Skeletal muscle satellite cell (primary cell): ENCODE results near the gene CCDC85C.
A peak's percentile ranks its signal among the peaks of the same experiment; 100 is the strongest.

ENCODE experiments used
- H3K27me3 ChIP-seq: 2 replicates; pipeline ENCODE4 v1.7.0; 2013; ENCODE audit warnings: low read length; ENCODE audit not compliant: control insufficient read depth, insufficient read depth
- H3K36me3 ChIP-seq: 2 replicates; pipeline ENCODE4 v1.7.0; 2013; ENCODE audit warnings: mild to moderate bottlenecking, control low read depth, low read length; ENCODE audit not compliant: insufficient read depth
- H3K4me1 ChIP-seq: 2 replicates; pipeline ENCODE4 v1.7.0; 2013; ENCODE audit warnings: low read length; ENCODE audit not compliant: control insufficient read depth, insufficient read depth
- H3K4me2 ChIP-seq: 2 replicates; pipeline ENCODE4 v1.7.0; 2013; ENCODE audit warnings: mild to moderate bottlenecking, low read length
- H3K4me3 ChIP-seq: 2 replicates; pipeline ENCODE4 v1.7.0; 2013; ENCODE audit warnings: low read length
- H3K9ac ChIP-seq: 2 replicates; pipeline ENCODE4 v1.7.0; 2013; ENCODE audit warnings: mild to moderate bottlenecking, low read depth, low read length, moderate library complexity
- H3K9me3 ChIP-seq: replicated peaks from 2 replicates; pipeline ENCODE4 v1.7.0; 2013; ENCODE audit warnings: mild to moderate bottlenecking, control low read depth, low read length

The CCDC85C gene

DNA sequence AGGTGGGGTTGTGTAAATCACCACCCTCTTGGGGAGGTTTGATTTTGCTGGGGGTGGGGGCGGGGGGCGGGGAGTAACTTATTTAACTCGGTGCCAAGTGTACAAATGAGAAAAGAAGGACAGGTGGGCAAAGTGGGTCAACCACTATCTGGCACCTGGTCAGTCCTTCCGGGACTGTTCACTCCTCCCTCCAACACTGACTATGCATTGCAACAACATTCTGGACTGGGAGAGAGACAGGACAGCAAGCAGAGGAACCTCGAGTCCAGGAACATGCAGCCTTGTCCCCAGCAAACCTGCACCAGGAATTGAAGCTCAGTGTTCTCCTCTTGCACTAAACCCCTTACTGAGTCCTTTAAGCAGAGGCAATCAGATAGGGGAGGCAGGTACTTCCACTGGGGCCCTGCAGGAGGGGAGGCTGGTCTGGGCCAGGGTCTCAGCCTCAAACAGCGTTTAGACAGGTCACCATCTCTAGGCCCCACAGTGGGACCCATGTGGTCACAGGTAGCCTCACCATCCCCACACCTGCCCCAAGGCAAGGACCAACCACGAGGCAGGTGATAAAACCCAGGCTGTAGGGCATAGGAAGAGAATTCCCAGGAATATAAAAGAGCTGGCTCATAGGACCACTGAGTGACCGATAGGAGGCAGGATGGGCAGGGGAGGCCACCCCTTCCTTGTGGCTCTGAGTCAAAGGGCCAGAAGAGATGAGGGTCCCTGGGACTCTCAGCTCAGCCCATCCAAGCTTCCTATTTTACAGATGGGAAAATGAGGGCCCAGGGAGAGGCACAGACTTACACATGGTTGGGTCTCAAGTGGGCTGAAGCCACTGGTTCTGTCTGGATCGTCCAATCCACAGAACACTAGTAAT, 9.8 kb downstream of the CCDC85C start:
- no peak overlapping the region for H3K4me3 ChIP-seq
- no peak overlapping the region for H3K9ac ChIP-seq
- H3K9me3 ChIP-seq = no peaks in the 10 kb centered on the region
- H3K36me3 ChIP-seq = no peaks in the 10 kb centered on the region
- H3K27me3 ChIP-seq = peaks cover 6% of the 10 kb centered on the region
- H3K4me2 ChIP-seq = no peak overlapping the region
- H3K4me1 ChIP-seq = peaks cover 11% of the 10 kb centered on the region

GRCh38 chr14:99592933-99593753, 10.9 kb downstream of the CCDC85C start:
- Histone ChIP-seq H3K27me3 (peaks cover 6% of the 10 kb centered on the region), H3K9ac (no peak overlapping the region), H3K36me3 (no peaks in the 10 kb centered on the region), H3K4me1 (peaks cover 11% of the 10 kb centered on the region), H3K4me2 (no peak overlapping the region), H3K4me3 (no peak overlapping the region), H3K9me3 (no peaks in the 10 kb centered on the region)

- Histone ChIP-seq H3K36me3 (no peaks in the 10 kb centered on the region), H3K4me1 (peaks cover 11% of the 10 kb centered on the region), H3K4me2 (no peak overlapping the region), H3K9me3 (no peaks in the 10 kb centered on the region), H3K9ac (no peak overlapping the region), H3K27me3 (peaks cover 6% of the 10 kb centered on the region), H3K4me3 (no peak overlapping the region)
Measured at GRCh38 chr14:99592394-99592793, 11.6 kb downstream of the CCDC85C start.

DNA sequence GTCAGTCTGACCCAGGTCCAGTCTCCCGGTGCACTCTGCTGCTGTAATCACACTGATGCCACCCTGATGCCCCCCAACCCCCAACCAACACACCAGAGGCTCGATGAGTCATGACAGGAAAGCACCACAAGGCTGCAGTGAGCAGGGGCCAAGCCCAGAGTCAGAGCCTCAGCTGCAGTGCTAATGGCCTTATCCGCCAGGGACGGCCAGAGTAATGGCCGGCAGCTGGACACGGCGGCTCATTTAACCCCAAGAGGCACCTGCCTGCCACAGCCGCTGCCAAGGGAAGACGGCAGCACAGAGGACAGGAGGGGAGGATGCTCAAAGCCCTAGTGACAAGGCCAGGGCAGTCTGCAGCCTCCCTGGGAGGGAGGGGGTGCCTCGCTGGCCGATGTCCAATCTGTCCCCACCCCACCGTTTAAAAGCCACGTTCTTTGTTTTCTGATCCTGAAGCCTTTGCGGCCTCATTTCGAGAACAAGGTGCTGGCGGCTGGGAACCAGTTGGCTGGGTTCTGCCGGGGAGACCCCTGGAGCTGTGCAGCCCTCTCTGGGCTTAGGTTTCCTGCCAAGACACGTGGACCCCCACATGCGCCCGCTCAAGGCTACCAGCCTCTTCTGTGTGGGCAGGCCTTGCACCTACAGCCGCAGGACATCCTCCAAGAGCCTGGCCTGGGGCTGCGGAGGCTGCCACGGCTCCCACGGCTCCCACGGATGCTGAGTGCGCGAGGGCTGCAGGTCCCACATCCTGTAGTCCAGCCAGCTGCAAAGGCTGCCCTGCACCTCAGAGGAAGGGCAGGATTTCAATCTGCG, 13.1 kb downstream of the CCDC85C start:
- Histone ChIP-seq H3K9me3 (no peaks in the 10 kb centered on the region), H3K9ac (no peak overlapping the region), H3K4me1 (peaks cover 11% of the 10 kb centered on the region), H3K4me3 (no peak overlapping the region), H3K36me3 (no peaks in the 10 kb centered on the region), H3K4me2 (peak overlapping the region; percentile 63), H3K27me3 (peaks cover 6% of the 10 kb centered on the region)

DNA sequence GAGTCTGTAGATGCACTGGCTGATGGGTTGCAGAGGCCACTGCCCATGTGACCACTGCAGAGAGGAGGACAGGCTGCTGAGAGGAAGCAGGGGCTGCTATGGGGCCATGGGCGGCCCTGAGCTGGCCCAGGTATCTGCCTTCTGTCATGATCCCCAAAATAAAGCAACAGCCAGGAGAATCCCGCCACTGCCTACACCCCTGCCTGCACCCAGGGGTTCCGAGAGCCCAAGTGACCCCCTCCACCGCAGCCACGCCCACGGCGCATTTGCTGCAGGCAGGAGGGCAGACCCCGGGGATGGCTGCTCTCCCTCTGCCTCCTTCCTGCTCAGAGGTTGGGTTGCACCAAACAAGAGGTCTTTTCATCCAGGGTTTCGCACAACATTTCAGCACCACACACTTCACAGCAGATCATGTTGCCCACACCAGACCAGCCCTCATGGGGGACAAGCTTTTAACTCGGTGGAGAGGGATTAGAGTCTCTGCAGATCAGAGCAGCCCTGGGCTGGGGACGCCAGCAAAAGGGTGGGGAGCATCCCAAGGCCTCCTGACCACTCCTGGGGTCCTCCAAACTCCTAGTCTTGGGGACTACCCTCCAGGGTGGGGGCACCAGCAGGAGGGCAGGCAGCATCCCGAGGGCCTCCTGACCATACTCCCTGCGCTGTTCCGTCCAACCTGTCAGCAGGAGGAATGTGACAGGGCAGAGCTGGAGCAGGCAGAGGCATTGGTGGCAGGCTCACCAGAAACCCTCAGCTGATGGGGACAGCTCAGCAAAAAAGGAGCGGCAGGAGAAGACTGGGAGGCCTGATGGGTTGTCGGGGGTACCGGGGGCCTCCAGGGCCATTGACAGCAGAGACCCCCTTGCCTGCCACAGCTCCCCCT, 14.1 kb downstream of the CCDC85C start:
- Histone ChIP-seq H3K4me1 (peaks cover 11% of the 10 kb centered on the region), H3K9ac (no peak overlapping the region), H3K36me3 (no peaks in the 10 kb centered on the region), H3K4me2 (no peak overlapping the region), H3K4me3 (no peak overlapping the region), H3K27me3 (peaks cover 6% of the 10 kb centered on the region), H3K9me3 (no peaks in the 10 kb centered on the region)

DNA sequence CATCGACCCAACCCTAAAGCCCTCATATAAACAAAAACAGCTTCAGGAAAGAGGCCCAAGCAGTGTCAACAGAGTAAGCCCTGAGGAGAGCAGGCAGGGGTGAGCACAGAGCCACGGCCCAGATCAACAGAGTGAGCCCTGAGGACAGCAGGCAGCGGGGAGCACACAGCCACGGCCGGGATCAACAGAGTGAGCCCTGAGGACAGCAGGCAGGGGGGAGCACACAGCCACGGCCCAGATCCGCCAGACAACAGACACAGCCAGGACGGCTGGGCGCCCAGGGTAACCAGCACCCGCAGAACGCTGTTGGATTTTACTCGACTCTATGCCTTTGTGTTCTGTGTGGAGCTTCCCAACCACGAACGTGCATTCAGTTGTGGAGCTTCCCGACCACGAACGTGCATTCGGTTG, 15.0 kb downstream of the CCDC85C start:
- H3K36me3 ChIP-seq = no peaks in the 10 kb centered on the region
- peaks cover 11% of the 10 kb centered on the region for H3K4me1 ChIP-seq
- no peak overlapping the region for H3K4me2 ChIP-seq
- H3K27me3 ChIP-seq = peaks cover 11% of the 10 kb centered on the region
- no peak overlapping the region for H3K9ac ChIP-seq
- H3K9me3 ChIP-seq = no peaks in the 10 kb centered on the region
- no peak overlapping the region for H3K4me3 ChIP-seq

GRCh38 chr14:99587460-99588278, 16.3 kb downstream of the CCDC85C start:
- Histone ChIP-seq H3K4me1 (peaks cover 11% of the 10 kb centered on the region), H3K27me3 (peaks cover 11% of the 10 kb centered on the region), H3K9ac (no peak overlapping the region), H3K9me3 (no peaks in the 10 kb centered on the region), H3K36me3 (no peaks in the 10 kb centered on the region), H3K4me3 (no peak overlapping the region), H3K4me2 (no peak overlapping the region)

- H3K9me3 ChIP-seq = no peaks in the 10 kb centered on the region
- peaks cover 11% of the 10 kb centered on the region for H3K4me1 ChIP-seq
- H3K4me3 ChIP-seq = no peak overlapping the region
- no peak overlapping the region for H3K9ac ChIP-seq
- H3K36me3 ChIP-seq = no peaks in the 10 kb centered on the region
- H3K4me2 ChIP-seq = no peak overlapping the region
- H3K27me3 ChIP-seq = peaks cover 6% of the 10 kb centered on the region
Measured at GRCh38 chr14:99586761-99587459, 17.1 kb downstream of the CCDC85C start.

DNA sequence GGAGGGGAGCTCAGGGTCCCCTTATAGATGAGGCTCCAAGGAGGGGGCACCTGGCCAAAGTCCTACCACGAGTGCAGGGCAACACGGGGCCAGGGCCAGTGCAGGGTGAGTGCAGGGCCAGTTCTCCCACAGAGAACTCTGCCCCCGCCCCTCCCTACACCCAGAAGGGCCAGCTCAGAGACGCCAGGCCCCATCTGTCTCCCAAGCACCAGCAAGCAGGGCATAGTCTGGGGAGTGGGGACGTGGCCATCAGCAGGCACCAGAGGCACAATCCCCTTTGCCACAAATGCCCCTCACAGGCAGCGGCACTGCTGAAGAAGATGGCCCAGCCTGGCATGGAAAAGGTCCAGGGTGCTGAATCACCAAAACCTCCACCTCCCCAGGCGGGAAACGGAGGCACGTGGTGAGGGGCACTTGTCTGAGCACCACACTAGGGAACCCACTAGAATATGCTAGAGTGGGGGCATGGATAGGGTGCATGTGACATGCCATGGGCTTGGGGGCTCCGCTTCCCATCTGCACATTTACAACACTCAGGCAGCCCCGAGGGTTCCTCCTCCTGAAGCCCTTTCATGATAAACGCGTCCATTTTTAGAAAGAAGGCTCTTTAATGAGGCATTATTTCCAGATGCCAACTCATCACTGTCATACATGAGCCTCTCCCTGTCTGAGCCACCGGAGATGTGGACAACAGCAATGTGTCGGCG, 17.8 kb downstream of the CCDC85C start:
- H3K4me2 ChIP-seq = no peak overlapping the region
- H3K36me3 ChIP-seq = no peaks in the 10 kb centered on the region
- H3K9ac ChIP-seq = no peak overlapping the region
- H3K4me3 ChIP-seq = no peak overlapping the region
- no peaks in the 10 kb centered on the region for H3K9me3 ChIP-seq
- peaks cover 6% of the 10 kb centered on the region for H3K27me3 ChIP-seq
- H3K4me1 ChIP-seq = peaks cover 9% of the 10 kb centered on the region
